ENCODE measurements around the gene SENP1. TPM values are rescaled to one million over a fixed set of nuclear protein-coding genes. Genes with fewer than 3 reads are reported as not detected.

The SENP1 gene
- total RNA-seq, 1 experiment from 2014 or later, result 41.6 TPM

GRCh38 chr12:48031135-48031960 lies 74.5 kb downstream of the SENP1 start:
- CTCF ChIA-PET, result no interaction called here

DNA sequence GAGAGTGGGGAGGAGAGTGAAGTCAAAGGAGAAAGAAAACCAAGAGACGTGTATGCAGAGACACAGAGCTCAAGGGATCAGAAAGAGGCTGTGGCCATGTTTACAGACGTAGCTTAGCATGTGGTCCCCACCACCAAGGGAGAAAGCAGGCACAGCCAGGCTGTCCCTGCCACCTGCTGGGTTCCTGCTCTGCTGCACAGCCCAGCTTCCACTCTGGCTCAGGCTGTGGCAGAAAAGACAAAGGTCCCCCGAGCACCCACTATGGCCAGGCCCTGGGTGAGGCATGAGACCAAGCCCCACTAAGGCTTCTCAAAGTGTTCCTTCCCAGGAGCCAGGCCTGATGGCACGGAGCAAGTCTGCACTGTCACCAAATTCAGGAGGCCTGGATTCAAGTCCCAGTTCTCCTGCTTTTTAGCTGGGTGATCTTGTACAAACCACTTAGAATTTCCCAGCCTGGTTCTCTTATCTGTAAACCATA lies 75.7 kb downstream of the SENP1 start:
- H3K27me3 ChIP-seq (replicated peaks; ENCODE audit: insufficient read depth, low read depth, low read length, poor library complexity), result no peaks in the 10 kb centered on the region

More at GRCh38 chr12:48031135-48031960, 74.5 kb downstream of the SENP1 start:
- intact Hi-C loops (cut with micrococcal nuclease; ENCODE audit: unreplicated experiment), result no loop called here
- Histone ChIP-seq H3K27ac (ENCODE audit: low read depth, low read length, poor library complexity, severe bottlenecking) (no peak overlapping the region), H3K4me3 (ENCODE audit: low read depth, low read length, poor library complexity, severe bottlenecking) (no peak overlapping the region), H3K4me1 (ENCODE audit: insufficient read depth, low read length, poor library complexity, severe bottlenecking) (no peaks in the 10 kb centered on the region), H3K9me3 (ENCODE audit: low read depth, low read length, poor library complexity, severe bottlenecking) (no peaks in the 10 kb centered on the region), H3K27me3 (replicated peaks; ENCODE audit: insufficient read depth, low read depth, low read length, poor library complexity) (no peaks in the 10 kb centered on the region), H3K36me3 (ENCODE audit: insufficient read depth, low read length, poor library complexity, severe bottlenecking) (no peaks in the 10 kb centered on the region)
- POLR2A ChIA-PET (ENCODE audit: low non-redundant PET), result no interaction called here
- no peak for DNase-seq (ENCODE audit: low spot score)
- TF ChIP-seq EZH2 (IDR thresholded peaks at IDR 0.05; ENCODE audit: borderline replicate concordance, low read depth, low read length, poor library complexity, severe bottlenecking) (no peak), CTCF (conservative IDR thresholded peaks at IDR 0.05; ENCODE audit: low read depth, low read length) (no peak)
- BruUV-seq (replicated peaks), result no TSS peak

More for the DNA sequence above, 75.7 kb downstream of the SENP1 start:
- intact Hi-C loops (cut with micrococcal nuclease; ENCODE audit: unreplicated experiment), result no loop called here
- peak; percentile 24 for DNase-seq (ENCODE audit: low spot score)
- no peaks in the 10 kb centered on the region for H3K4me1 ChIP-seq (ENCODE audit: insufficient read depth, low read length, poor library complexity, severe bottlenecking)
- H3K4me3 ChIP-seq (ENCODE audit: low read depth, low read length, poor library complexity, severe bottlenecking), result no peak overlapping the region
- no peak for TF ChIP-seq CTCF (conservative IDR thresholded peaks at IDR 0.05; ENCODE audit: low read depth, low read length)
- no peak for TF ChIP-seq EZH2 (IDR thresholded peaks at IDR 0.05; ENCODE audit: borderline replicate concordance, low read depth, low read length, poor library complexity, severe bottlenecking)
- CTCF ChIA-PET, result interaction anchor here (1.3 kb wide), 1 partner anchor 67 kb away, joined by 3 read pairs; the partner anchor contains the start of gene TMEM106C
- no TSS peak for BruUV-seq (replicated peaks)
- H3K9me3 ChIP-seq (ENCODE audit: low read depth, low read length, poor library complexity, severe bottlenecking), result no peaks in the 10 kb centered on the region
- no peaks in the 10 kb centered on the region for H3K36me3 ChIP-seq (ENCODE audit: insufficient read depth, low read length, poor library complexity, severe bottlenecking)
- no peak overlapping the region for H3K27ac ChIP-seq (ENCODE audit: low read depth, low read length, poor library complexity, severe bottlenecking)
- POLR2A ChIA-PET (ENCODE audit: low non-redundant PET), result no interaction called here
